ENCODE measurements around the gene ENGASE. TPM values are rescaled to one million over a fixed set of nuclear protein-coding genes. Genes with fewer than 3 reads are reported as not detected.

ENGASE gene
- total RNA-seq, 4 donors from 2014 or later, result 29.9 to 64.8 (median 57.1) TPM

- no peaks in the 10 kb centered on the region for H3K9me3 ChIP-seq
- H3K27me3 ChIP-seq, result peaks cover 0 to 40% of the 10 kb centered on the region in 2 donors
- WGBS, 2 donors, result 50 to 63% methylated on average over 12 to 21 of the region's 21 CpGs
- no peaks in the 10 kb centered on the region for H3K36me3 ChIP-seq
- no peak for TF ChIP-seq POLR2A (IDR thresholded peaks at IDR 0.05)
- no peak for TF ChIP-seq CTCF (IDR thresholded peaks at IDR 0.05)
- no peak for TF ChIP-seq EP300 (IDR thresholded peaks at IDR 0.05)
- no peak for DNase-seq (ENCODE audit: low spot score in 2 of 2)
- peaks cover 0 to 14% (median 5%) of the 10 kb centered on the region in 4 donors for H3K4me1 ChIP-seq
- no peak overlapping the region for H3K4me3 ChIP-seq
- no peak overlapping the region for H3K27ac ChIP-seq
Observed at GRCh38 chr17:79117905-79118487, 43.4 kb downstream of the ENGASE start.

GRCh38 chr17:79118924-79119323, 44.3 kb downstream of the ENGASE start:
- TF ChIP-seq CTCF (IDR thresholded peaks at IDR 0.05) (no peak), POLR2A (IDR thresholded peaks at IDR 0.05) (no peak), EP300 (IDR thresholded peaks at IDR 0.05) (no peak)
- Histone ChIP-seq H3K4me3 (no peak overlapping the region), H3K4me1 (peaks cover 0 to 14% (median 5%) of the 10 kb centered on the region in 4 donors), H3K27me3 (peaks cover 0 to 45% of the 10 kb centered on the region in 2 donors), H3K9me3 (peaks cover 0 to 1% (median 0%) of the 10 kb centered on the region in 4 donors), H3K27ac (no peak overlapping the region), H3K36me3 (no peaks in the 10 kb centered on the region)
- DNase-seq (ENCODE audit: low spot score in 2 of 2), result no peak
- WGBS, 2 donors, result 84 to 88% methylated on average over 4 of the region's 4 CpGs

- Histone ChIP-seq H3K27me3 (peaks cover 0 to 53% of the 10 kb centered on the region in 2 donors), H3K9me3 (peaks cover 0 to 9% (median 0%) of the 10 kb centered on the region in 4 donors), H3K36me3 (no peaks in the 10 kb centered on the region), H3K4me3 (no peak overlapping the region), H3K27ac (no peak overlapping the region), H3K4me1 (peaks cover 0 to under 1% (median 0%) of the 10 kb centered on the region in 4 donors)
- no peak for TF ChIP-seq POLR2A (IDR thresholded peaks at IDR 0.05)
- DNase-seq (ENCODE audit: low spot score in 2 of 2), result no peak
- WGBS, 2 donors, result 78 to 91% methylated on average over 5 of the region's 5 CpGs
Observed at GRCh38 chr17:79120259-79120658, 45.6 kb downstream of the ENGASE start.

GRCh38 chr17:79123988-79124387, 49.4 kb downstream of the ENGASE start:
- Histone ChIP-seq H3K4me3 (no peak overlapping the region), H3K9me3 (peaks cover 0 to 9% (median 0%) of the 10 kb centered on the region in 4 donors), H3K36me3 (no peaks in the 10 kb centered on the region), H3K4me1 (no peaks in the 10 kb centered on the region), H3K27me3 (peaks cover 0 to 67% of the 10 kb centered on the region in 2 donors), H3K27ac (no peak overlapping the region)
- WGBS, 2 donors, result 88 to 99% methylated on average over 8 of the region's 8 CpGs
- no peak for TF ChIP-seq EP300 (IDR thresholded peaks at IDR 0.05)
- no peak for TF ChIP-seq POLR2A (IDR thresholded peaks at IDR 0.05)
- no peak for TF ChIP-seq CTCF (IDR thresholded peaks at IDR 0.05)
- DNase-seq (ENCODE audit: low spot score in 2 of 2), result no peak

- no peak for TF ChIP-seq POLR2A (IDR thresholded peaks at IDR 0.05)
- TF ChIP-seq CTCF (IDR thresholded peaks at IDR 0.05), result no peak
- TF ChIP-seq EP300 (IDR thresholded peaks at IDR 0.05), result no peak
- peaks cover 0 to 64% of the 10 kb centered on the region in 2 donors for H3K27me3 ChIP-seq
- no peaks in the 10 kb centered on the region for H3K4me1 ChIP-seq
- no peak for DNase-seq (ENCODE audit: low spot score in 2 of 2)
- H3K27ac ChIP-seq, result no peak overlapping the region
- no peaks in the 10 kb centered on the region for H3K36me3 ChIP-seq
- WGBS, 2 donors, result 89% methylated on average over 15 to 21 of the region's 21 CpGs
- peaks cover 0 to 13% (median 0%) of the 10 kb centered on the region in 4 donors for H3K9me3 ChIP-seq
- H3K4me3 ChIP-seq, result no peak overlapping the region
Observed at GRCh38 chr17:79124513-79125209, 50.0 kb downstream of the ENGASE start.

Data from tibial nerve (tissue), 4 donors.